Nephron (organoid): ENCODE data around the gene MYO18A.

Source experiments
- H3K27ac Mint-ChIP-seq, 3 experiments: 2 replicates each; pipeline ENCODE4 v1.8.0; 2020; ENCODE audit warnings: mixed read lengths in 3 of 3, mild to moderate bottlenecking in 2 of 3, moderate library complexity in 1 of 3
- H3K27me3 Mint-ChIP-seq: 2 replicates; pipeline ENCODE4 v1.8.0; 2021; ENCODE audit warnings: low read depth, mild to moderate bottlenecking, moderate library complexity, mixed read lengths
- H3K36me3 Mint-ChIP-seq: 2 replicates; pipeline ENCODE4 v1.8.0; 2020; ENCODE audit warnings: low read depth, mixed read lengths
- H3K4me1 Mint-ChIP-seq: 2 replicates; pipeline ENCODE4 v1.8.0; 2020; ENCODE audit warnings: mixed read lengths
- H3K4me3 Mint-ChIP-seq, 3 experiments: 2 replicates each; pipeline ENCODE4 v1.8.0; 2020; ENCODE audit warnings: mild to moderate bottlenecking in 3 of 3, mixed read lengths in 3 of 3, moderate library complexity in 2 of 3
- H3K9me3 Mint-ChIP-seq: 2 replicates; pipeline ENCODE4 v1.8.0; 2020; ENCODE audit warnings: mixed read lengths
- CTCF ChIP-seq, 3 experiments: fragments of 200-600 bp; sonication (generic); IDR thresholded peaks; one replicate each; pipeline ENCODE4 v1.5.0; 2021; ENCODE audit warnings: antibody characterized with exemption in 3 of 3; ENCODE audit not compliant: unreplicated experiment in 3 of 3

Gene MYO18A

GRCh38 chr17:29113334-29113733 is 66.9 kb downstream of the MYO18A start:
- no peak overlapping the region for H3K27ac Mint-ChIP-seq
- no peak for TF ChIP-seq CTCF (IDR thresholded peaks at IDR 0.05; ENCODE audit: unreplicated experiment in 3 of 3)
- H3K9me3 Mint-ChIP-seq = no peaks in the 10 kb centered on the region
- H3K36me3 Mint-ChIP-seq = peaks cover 20% of the 10 kb centered on the region
- H3K4me1 Mint-ChIP-seq = peaks cover 35% of the 10 kb centered on the region
- H3K27me3 Mint-ChIP-seq = peaks cover 4% of the 10 kb centered on the region
- no peak overlapping the region for H3K4me3 Mint-ChIP-seq

GRCh38 chr17:29112771-29113295 is 67.4 kb downstream of the MYO18A start:
- Mint-ChIP-seq H3K36me3 (peaks cover 24% of the 10 kb centered on the region), H3K4me3 (peak overlapping the region in 1 of 3 experiments; percentile 39), H3K27me3 (peaks cover 4% of the 10 kb centered on the region), H3K4me1 (peaks cover 37% of the 10 kb centered on the region), H3K9me3 (no peaks in the 10 kb centered on the region), H3K27ac (peak overlapping the region in 2 of 3 experiments; percentile 26 to 33)
- TF ChIP-seq CTCF (IDR thresholded peaks at IDR 0.05; ENCODE audit: unreplicated experiment in 3 of 3) = no peak

GRCh38 chr17:29111816-29112499 is 68.2 kb downstream of the MYO18A start:
- Mint-ChIP-seq H3K9me3 (no peaks in the 10 kb centered on the region), H3K36me3 (peaks cover 27% of the 10 kb centered on the region), H3K4me1 (peaks cover 34% of the 10 kb centered on the region), H3K4me3 (peak overlapping the region in 1 of 3 experiments; percentile 24), H3K27ac (peak overlapping the region in 1 of 3 experiments; percentile 19), H3K27me3 (peaks cover 4% of the 10 kb centered on the region)
- TF ChIP-seq CTCF (IDR thresholded peaks at IDR 0.05; ENCODE audit: unreplicated experiment in 3 of 3) = peak; percentile 92 to 93 (median 92)

GRCh38 chr17:29110372-29110757 is 69.8 kb downstream of the MYO18A start:
- Mint-ChIP-seq H3K9me3 (no peaks in the 10 kb centered on the region), H3K27ac (no peak overlapping the region), H3K36me3 (peaks cover 35% of the 10 kb centered on the region), H3K27me3 (peaks cover 4% of the 10 kb centered on the region), H3K4me3 (no peak overlapping the region), H3K4me1 (peaks cover 32% of the 10 kb centered on the region)
- no peak for TF ChIP-seq CTCF (IDR thresholded peaks at IDR 0.05; ENCODE audit: unreplicated experiment in 3 of 3)

GRCh38 chr17:29109477-29110371 is 70.5 kb downstream of the MYO18A start:
- H3K36me3 Mint-ChIP-seq = peaks cover 38% of the 10 kb centered on the region
- peaks cover 4% of the 10 kb centered on the region for H3K27me3 Mint-ChIP-seq
- peaks cover 32% of the 10 kb centered on the region for H3K4me1 Mint-ChIP-seq
- TF ChIP-seq CTCF (IDR thresholded peaks at IDR 0.05; ENCODE audit: unreplicated experiment in 3 of 3) = no peak
- H3K9me3 Mint-ChIP-seq = no peaks in the 10 kb centered on the region
- H3K4me3 Mint-ChIP-seq = no peak overlapping the region
- H3K27ac Mint-ChIP-seq = no peak overlapping the region
